Pulmonary artery endothelial cell (primary cell): ENCODE measurements around the gene ESRRA. TPM values are rescaled to one million over a fixed set of nuclear protein-coding genes. Genes with fewer than 3 reads are reported as not detected.

Experiments
- DNase-seq: peaks from one replicate; pipeline ENCODE4 v3.0.0-alpha.2; 2011; ENCODE audit warnings: low read depth, low spot score
- total RNA-seq: library from RNA; depleted of rRNA; stranded (reverse); fragments of >200 nt; gene quantifications from 2 replicates; pipeline ENCODE4 v1.2.3, GENCODE V29; 2014

Gene ESRRA
- total RNA-seq, 1 donor from 2014 or later, result 50.9 TPM

DNA sequence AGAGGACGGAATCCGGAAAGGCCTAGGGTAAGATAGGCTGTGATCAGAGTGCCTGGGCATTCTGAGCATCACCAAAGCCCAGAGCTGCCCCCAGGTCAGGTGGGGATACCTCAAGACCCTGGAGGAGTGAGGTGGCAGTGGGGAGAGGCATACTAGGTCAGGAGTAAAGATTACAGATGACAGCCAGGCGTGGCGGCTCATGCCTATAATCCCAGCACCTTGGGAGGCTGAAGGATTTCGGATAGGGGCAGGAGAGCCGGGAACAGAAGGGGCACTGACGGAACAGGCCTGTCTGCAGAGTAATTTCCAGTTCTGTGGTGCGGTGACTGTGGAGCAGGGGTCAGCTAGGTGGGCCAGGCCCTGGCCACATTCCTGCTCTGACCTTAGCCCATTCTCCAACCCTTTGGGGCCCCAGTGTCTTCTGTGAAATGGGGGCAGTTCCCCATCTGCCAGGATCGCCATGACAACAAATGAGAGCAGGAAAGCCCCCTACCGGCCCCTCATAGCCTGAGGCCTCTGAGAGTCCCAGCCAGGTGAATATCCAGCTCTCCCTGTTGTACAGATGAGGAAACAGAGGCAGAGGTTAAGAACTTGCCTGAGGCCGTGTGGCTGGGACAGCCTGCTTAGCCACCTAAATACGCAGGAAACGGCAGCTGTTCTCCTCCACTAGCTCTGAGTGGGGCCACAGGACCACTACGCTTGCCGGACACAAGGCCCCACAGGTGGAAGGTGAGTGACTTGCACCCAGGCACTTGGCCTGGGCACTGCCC lies 30.1 kb upstream of the ESRRA start:
- DNase-seq, result no peak

DNA sequence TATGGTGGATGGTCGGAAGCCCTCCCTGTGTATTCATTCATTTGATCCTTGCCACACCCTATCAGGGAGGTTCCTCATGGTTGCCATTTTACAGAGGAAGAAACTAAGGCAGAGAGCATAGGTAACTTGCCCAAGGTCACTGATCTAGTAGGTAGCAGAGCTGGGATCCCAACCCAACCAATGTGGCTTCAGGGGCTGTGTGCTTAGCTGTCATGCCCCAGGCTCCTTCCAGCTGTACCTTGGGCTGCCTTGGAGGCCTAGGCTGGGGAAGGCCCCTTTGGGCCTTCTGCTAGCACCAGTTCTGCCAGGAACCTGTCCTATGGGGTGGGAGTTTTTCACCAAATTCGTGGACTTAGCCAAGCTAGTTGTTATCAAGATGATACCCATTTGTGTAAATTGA lies 29.5 kb upstream of the ESRRA start:
- DNase-seq, result no peak

DNA sequence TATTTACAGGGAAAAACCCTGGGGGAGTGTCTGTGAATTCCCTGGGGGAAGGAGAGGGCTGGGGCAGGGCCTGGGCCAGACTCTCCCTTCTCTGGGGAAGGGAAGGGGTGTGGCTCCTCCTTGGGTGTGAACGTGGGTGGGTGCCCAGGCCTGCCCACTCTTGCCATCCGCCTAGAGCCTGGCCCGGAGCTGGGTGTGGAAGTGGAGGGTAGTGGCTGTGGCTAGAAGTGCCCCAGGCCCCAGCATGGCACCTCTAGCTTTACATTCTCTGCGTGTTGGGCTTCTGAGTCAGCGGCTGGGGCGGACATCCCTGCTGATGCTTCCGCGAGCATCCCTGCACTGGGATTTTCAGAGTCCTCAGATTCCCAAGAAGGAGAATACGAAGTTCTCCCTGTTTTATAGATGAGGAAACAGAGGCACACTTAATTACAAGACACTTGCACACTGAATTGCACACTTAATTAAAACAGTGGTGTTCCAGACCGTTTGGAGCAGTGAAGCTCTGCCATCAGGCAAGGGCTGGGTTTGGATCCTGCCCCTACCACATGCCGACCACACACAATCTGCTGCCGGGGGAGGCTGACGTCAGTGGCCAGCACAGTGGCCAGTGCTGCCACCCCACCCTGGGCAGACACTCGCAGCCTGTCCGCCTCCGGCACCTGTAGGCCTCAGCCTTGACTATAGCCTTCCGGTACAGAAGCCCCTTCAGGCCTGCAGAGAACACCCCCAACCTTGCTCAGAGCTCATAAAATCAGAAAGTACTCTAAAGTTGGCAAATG lies 28.5 kb upstream of the ESRRA start:
- DNase-seq, result no peak

DNA sequence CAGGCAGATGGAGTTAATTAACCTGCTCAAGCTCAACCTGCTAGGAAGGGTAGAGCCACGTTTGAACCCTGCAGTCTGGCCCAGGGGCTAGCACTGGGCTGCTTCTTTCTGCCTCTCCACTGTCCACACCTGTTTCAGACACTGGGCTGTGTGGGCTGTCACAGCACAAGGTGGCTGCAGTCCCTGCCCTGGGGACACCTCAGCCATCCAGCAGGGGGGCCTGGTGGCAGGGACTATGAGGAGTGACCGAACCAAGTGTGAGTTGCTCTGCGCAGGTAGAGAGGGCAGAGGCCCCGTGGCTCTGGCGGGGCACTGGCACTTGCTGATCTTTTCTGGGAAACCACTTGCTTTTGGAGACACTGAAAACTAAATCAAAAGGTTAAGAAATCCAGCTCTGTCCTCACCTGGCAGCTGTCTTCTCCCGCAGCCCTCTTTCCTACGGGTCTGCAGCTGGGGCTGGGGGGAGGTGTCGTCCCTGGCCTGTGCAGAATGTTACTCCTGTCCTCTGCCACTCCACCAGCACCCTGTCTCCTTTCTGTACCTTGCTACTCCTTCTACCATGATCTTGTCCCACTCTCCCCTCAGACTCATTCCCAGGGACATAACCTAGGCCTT lies 26.6 kb upstream of the ESRRA start:
- DNase-seq, result no peak

DNA sequence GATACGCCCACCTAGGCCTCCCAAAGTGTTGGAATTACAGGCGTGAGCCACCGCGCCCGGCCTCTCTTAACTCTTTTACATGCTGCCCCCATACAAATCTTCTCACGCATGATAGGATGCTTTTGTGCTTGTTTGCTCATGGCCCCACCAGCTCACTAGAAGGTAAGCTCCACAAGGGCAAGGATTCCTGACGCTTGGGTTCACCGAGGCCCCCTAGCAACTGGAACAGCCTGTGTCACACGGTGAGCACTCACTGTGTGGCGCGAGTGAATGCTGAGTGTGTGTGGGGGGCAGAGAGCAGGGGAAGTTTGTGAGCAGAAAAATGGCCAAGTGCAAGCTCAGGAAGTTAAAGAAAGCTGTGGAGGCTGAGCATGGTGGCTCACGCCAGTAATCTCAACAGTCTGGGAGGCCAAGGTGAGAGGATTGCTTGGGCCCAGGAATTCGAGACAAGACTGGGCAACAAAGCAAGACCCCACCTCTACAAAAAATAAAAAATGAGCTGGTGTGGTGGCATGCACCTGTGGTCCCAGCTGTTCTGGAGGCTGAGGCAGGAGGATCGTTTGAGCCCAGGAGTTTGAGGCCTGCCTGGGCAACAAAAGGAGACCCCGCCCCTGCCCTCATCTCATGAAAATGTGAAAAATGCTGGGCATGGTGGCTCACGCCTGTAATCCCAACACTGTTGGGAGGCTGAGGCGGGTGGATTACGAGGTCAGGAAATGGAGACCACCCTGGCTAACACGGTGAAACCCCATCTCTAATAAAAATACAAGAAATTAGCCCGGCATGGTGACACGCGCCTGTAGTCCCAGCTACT lies 23.2 kb upstream of the ESRRA start:
- DNase-seq, result no peak

DNA sequence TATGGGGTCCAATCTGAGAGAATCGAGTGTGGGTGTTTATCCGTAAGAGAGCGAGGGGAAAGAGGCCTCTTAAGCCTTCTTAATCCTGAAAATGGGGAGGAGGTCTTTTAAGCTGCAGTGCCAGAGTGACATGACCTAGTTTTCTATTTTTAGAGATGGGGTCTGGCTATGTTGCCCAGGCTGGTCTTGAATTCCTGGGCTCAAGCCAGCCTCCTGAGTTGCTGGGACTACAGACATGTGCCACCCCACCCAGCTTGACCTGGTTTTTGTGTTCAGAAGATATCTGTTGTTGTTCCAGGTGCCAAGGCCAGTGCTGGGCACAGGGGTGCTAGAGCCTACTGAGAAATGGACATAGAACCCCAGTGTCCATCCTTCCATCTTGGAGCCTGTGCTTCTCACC lies 22.2 kb upstream of the ESRRA start:
- DNase-seq, result no peak

DNA sequence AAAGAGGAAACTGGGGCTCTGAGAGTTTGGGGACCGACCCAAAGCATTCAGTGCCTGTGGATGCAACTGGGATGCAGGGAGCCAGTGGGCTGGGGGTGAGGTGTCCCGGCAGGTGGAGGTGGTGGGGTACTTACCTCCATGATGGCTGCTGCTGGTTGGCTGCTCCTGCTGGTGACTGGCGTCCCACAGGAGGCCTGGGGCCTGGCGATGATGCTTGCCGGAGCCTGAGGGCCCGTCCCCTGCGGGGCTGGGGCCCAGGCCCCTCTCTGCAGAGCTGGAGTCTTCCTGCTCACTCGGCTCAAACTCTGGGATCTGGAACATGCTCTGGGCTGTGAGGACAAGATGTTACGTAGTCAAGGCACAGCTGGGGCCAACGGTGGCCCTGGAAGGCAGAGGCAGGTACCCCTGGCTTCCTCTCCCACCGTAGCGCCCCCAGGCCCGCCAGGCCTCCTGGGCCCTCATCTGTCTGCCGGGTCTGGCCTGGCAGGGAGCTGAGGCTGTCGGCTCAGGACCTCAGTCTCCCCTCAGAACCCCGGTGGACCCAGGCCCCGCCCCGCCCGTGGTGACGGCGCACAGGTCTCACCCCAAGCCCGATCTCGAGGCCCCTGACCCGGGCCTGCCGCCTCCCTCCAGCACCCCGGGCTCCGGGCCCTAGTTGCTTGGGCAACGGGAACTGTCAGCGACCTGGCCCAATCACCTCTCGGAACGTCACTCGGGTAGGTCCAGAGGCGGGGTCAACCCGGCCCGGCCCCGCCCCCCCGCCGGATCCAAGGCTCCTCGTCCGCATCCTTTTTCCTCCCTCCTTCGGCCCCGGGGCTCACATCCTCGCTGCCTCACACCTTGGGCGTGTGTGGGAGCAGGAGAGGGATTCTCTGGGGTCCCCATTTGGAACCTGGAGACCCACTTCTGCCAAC lies 21.0 kb upstream of the ESRRA start, which contains the start of gene BAD:
Gene BAD, minus strand, starts transcription at position 618 of the 914 bp plus-strand sequence. Its CDS starts 297 bp downstream, at position 321.
- DNase-seq, result no peak

DNA sequence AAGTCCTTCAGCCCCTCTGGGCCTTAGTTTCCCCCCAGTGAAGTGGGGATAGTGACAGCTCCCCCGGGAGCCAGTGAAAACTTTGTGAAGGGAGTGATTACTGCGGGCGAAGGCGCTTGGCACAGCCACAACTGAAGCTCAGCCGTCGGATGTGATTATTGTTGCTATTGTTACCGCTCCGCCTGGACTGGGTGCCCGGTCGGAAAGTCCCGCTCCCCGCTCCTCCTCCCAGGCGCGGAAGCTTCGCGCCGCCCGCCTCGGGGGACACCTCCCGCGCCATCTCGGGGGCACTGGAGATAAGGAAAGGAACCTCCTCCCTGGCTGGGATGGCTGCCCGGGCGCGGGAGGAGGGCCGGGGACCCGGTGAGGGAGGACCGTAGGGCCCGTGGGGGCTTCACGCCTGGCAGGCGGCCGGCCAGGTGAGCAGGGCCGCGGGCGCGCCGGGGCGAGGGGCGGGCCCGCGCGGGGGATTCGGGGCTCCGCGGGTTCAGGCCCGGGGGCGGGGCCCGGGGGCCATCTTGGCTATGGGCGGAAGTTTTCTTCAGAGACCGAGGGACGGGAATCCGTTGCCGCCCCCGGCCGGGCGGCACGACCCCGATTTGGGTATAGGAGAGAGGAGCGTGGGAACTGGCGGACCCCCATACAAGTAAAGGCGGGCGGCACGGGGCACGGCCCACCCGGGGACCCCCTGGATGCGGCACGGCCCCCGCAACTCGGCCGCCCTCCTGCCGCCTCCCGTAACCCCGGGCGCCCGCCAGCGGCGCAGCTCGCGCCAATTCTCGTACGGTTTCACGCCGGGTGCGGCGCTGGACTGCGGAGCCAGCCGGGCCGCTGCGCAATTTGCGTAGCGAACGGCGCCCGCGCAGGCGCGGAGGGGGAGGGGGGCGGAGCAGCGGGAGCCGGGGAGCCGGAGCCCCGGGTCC lies 20.1 kb upstream of the ESRRA start, which contains the start of gene GPR137:
Gene GPR137, plus strand, starts transcription at position 887 of the 923 bp plus-strand sequence. CDS start 677 bp downstream, outside the sequence.
- DNase-seq, result no peak

DNA sequence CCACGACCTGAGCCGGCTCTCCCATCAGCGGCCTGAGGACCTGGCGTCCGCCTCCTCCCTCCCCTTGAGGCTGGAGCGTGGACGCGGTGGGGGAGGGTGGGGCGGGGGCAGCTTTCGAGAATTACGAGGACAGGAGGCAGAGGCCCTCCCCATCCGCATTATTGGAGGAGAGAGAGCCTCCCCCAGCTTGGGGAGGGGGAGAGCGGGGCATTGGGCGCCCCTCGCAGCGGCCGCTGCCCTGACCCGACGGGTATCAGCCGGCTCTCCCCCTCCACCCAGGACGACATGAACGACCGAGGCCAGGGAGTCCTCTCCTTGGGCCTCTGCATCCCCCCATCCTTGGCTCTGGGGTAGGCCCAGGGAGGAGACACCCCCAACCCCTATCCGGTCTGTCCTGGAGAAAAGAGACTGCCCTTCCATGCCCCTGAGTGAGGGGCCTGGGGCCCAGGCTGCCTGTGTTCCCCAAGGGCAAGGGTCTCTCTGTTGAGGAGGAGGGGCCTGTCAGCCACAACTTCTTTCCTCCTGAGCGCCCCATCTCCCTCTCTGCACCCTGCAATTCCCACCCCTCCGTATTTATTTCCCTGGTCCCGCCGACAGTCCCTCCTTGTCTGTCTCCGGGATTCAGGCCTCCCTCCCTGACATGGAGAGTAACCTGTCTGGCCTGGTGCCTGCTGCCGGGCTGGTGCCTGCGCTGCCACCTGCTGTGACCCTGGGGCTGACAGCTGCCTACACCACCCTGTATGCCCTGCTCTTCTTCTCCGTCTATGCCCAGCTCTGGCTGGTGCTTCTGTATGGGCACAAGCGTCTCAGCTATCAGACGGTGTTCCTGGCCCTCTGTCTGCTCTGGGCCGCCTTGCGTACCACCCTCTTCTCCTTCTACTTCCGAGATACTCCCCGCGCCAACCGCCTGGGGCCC lies 19.2 kb upstream of the ESRRA start:
- no peak for DNase-seq

DNA sequence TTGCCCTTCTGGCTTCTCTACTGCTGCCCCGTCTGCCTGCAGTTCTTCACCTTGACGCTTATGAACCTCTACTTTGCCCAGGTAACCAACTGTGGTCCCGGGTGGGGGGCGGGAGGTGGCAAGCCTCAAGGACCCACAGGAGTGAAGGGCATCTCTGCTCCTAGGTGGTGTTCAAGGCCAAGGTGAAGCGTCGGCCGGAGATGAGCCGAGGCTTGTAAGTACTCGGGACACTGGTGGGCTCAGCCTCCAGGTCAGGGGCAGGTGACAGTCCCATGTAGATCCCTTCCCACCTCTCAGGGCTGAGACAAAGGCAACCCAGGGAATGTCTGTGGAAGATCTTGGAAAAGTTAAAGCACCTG lies 18.5 kb upstream of the ESRRA start:
- no peak for DNase-seq

DNA sequence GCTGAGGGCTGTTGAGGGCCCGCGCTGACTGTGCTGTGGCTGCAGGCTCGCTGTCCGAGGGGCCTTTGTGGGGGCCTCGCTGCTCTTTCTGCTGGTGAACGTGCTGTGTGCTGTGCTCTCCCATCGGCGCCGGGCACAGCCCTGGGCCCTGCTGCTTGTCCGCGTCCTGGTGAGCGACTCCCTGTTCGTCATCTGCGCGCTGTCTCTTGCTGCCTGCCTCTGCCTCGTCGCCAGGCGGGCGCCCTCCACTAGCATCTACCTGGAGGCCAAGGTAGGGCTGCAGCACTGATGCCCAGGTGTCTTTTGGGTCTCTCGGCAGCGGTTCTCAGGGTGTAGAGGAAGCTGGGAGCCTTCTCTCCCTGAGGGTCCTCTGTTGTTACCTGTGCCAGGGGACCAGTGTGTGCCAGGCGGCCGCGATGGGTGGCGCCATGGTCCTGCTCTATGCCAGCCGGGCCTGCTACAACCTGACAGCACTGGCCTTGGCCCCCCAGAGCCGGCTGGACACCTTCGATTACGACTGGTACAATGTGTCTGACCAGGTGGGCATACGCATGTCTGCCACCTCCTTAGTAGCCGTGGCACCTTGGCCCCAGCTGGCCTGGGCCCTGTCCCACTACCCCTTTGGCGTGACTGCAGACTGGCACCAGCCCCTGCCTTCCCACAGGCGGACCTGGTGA lies 17.5 kb upstream of the ESRRA start:
- no peak for DNase-seq

DNA sequence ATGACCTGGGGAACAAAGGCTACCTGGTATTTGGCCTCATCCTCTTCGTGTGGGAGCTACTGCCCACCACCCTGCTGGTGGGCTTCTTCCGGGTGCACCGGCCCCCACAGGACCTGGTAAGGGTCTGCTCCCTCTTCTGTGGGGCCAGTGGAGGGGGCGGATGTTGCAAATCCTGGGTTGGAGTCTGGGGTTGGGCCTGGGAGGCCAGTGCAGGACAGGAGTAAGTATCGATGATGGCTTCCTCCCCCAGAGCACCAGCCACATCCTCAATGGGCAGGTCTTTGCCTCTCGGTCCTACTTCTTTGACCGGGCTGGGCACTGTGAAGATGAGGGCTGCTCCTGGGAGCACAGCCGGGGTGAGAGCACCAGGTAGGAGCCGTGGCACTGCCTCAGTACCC lies 17.0 kb upstream of the ESRRA start:
- no peak for DNase-seq

DNA sequence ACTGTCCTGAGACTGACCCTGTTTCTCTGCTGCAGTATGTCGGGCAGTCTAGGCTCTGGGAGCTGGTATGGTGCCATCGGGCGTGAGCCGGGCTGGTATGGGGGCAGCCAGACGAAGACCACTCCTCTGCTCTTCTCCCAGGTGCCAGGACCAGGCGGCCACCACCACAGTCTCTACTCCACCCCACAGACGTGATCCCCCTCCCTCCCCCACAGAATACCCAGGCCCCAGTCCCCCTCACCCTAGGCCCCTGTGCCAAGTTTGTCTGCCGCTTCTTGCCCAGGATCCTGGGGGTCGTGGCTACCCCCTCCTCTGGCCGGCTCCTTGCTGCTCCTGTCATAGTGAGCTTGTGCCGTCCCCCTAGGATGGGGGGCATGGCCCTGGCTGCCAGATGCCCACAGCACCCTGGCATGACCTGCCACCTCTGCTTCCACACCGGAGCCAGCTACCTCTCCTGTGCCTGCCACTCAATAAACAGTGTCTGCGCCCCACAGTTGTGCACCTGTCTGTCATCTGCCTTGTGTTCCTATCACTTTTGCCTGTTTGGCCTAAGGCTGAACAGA lies 16.2 kb upstream of the ESRRA start:
- no peak for DNase-seq

DNA sequence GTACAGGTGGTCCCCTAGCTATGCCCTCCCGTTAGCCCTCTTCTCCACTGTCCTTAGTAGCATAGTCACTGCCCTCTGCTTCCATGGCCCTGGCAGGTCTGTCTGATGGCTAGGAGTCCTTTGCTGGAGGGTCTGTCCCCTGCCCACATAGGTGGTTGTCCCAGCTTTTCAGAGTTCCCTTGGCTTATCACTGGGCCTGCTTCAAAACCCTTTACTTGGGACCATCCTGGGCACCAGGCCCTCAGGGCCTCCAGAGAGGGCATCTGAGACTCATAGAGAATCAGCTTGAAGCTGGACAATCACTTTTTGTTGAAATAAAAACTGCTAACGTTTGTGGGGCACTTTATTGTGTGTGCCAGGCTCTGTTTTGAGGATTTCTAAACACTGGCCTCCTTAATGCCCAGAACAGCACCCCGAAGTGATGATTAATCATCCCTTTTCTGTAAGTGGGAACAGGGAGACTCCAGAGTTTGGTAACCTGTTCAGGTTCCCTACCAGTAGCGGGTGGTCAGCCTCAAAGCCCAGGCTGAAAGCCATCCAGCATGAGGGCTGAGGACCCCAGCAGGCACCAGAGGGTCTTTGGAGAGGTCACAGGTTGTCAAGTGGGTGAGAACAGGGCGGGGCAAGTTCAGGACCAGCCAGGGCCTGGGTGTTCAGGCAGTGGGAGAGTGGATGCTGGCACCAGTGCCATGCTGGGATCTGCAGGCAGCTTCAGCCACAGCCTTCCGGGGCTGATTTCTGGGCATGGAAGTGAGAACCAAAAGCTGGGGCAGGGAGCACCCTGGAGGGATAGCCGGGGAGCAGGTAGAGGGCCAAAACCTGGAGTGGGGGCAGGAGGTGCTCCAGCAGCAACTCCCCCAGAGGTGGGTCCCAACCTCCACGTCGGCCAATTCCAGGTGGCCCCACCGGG lies 14.7 kb upstream of the ESRRA start:
- DNase-seq, result no peak

DNA sequence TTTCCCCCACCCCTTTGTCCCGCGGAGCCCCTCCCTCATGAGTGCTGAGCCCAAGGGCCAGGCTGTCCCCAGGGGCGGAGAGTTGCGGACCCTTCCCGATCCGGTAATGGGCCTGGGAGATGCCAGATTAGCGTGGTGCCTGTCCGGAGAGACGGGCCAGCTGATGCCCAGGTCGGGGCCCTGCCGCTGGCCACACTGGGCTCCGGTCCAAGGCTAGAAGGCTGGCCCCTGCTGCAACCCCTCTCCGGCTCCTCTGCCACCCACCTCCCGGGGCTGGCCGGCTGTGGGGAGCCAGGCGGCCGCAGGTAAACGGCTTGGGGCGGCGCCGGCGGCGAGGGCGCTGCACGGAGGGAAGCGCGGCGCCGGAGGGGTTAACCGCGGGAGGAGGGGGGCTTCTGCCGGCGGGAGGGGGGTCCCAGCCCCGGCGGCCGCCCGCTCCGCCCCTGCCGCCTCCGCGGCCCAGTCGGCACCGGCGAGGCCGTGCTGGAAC lies 14.0 kb upstream of the ESRRA start, which contains the start of gene KCNK4:
Gene KCNK4, plus strand, starts transcription at position 41 of the 490 bp plus-strand sequence. CDS start 1,717 bp downstream, outside the sequence.
- no peak for DNase-seq
